Thyroid gland (tissue), 4 donors: ENCODE data around the gene KRT73.

ENCODE experiments used
- POLR2A ChIP-seq, 2 donors: fragments of 450-650 bp; IDR thresholded peaks; one replicate each; pipeline ENCODE4 v1.6.1; 2017; ENCODE audit warnings: antibody characterized with exemption in 2 of 2, mild to moderate bottlenecking in 2 of 2, moderate library complexity in 1 of 2
- TF ChIP-seq, protein P1 (sequence below), 6 experiments: fragments of 200-600 bp in 3 of 6; fragments of 450-650 bp in 3 of 6; sonication (generic) in 3 of 6; IDR thresholded peaks; one replicate each; pipeline ENCODE4 v1.5.1; 2016 to 2019; ENCODE audit warnings: antibody characterized with exemption in 6 of 6, mild to moderate bottlenecking in 2 of 6, inconsistent platforms in 1 of 6, moderate library complexity in 1 of 6

DNA sequence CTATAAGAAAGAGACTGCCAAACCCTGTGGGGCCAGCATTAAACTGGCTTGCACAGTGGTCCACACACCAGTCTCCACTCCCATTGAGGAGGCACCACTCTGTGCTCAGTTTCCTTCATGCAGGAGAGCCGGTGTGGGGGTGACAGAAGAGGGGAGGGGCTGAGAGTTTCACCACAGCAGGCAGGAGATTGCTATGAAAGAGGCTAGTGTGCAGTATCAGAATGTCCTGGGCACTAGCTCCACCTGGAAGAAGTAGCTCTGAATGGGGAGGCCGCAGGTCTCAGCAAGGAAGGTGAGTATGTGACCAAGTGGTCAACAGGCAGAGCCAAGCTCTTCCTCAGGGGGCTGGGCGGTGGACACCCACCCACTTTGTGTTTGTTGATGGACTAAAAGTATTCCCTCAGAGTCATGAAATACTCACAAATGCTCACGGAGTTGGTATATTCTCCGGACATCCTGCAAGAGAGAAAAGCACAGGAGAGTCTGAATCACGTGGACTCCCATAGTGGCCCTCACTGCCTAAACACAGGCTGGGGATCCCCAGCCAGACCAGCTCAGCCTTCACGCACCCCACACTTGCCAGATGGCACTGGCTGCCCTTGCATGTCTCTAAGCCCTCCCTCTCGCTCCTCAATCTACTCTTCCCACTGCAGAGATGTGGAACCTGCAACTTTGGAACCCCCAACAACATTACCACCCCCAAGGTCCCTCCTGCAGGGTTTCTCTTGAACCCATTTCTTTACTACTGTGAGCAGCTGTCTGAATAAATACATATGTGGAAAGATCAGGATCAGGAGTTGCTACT is 9.3 kb downstream of the KRT73 start:
- TF ChIP-seq, protein P1, sequence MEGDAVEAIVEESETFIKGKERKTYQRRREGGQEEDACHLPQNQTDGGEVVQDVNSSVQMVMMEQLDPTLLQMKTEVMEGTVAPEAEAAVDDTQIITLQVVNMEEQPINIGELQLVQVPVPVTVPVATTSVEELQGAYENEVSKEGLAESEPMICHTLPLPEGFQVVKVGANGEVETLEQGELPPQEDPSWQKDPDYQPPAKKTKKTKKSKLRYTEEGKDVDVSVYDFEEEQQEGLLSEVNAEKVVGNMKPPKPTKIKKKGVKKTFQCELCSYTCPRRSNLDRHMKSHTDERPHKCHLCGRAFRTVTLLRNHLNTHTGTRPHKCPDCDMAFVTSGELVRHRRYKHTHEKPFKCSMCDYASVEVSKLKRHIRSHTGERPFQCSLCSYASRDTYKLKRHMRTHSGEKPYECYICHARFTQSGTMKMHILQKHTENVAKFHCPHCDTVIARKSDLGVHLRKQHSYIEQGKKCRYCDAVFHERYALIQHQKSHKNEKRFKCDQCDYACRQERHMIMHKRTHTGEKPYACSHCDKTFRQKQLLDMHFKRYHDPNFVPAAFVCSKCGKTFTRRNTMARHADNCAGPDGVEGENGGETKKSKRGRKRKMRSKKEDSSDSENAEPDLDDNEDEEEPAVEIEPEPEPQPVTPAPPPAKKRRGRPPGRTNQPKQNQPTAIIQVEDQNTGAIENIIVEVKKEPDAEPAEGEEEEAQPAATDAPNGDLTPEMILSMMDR (IDR thresholded peaks at IDR 0.05), result no peak
- TF ChIP-seq POLR2A (IDR thresholded peaks at IDR 0.05), result no peak
